HepG2 (cell line): ENCODE measurements around the gene ZCCHC7. TPM values are rescaled to one million over a fixed set of nuclear protein-coding genes. Genes with fewer than 3 reads are reported as not detected.

Experiments
- ATAC-seq: fragments of 200-7000 bp; cut with Tn5 transposase; 3 replicates; pipeline ENCODE4 v1.9.1; 2020; ENCODE audit warnings: mild to moderate bottlenecking, moderate library complexity
- BruUV-seq: library from RNA; stranded (reverse); fragments of 400-500 nt; replicated peaks from 2 replicates; lab custom pipeline; 2021; lab: Mats Ljungman, UMichigan
- CTCF ChIA-PET: fragments of 300-600 bp; formaldehyde crosslinking; extraction: SDS; loops from one replicate; lab custom pipeline; 2021; ENCODE audit warnings: low total read pairs, inconsistent platforms, low intra/inter-chr PET ratio; lab: Yijun Ruan, JAX
- POLR2A ChIA-PET: fragments of 350-600 bp; sonication (Branson Sonifier 250); formaldehyde crosslinking; loops from one replicate; lab custom pipeline; 2020; ENCODE audit warnings: antibody characterized with exemption, inconsistent platforms; lab: Yijun Ruan, JAX
- DNase-seq: peaks from one replicate; pipeline ENCODE4 v3.0.0-alpha.2; 2015; ENCODE audit warnings: low spot score
- FAIRE-seq: peaks from 3 replicates; lab custom pipeline; 2011; peaks lifted over from hg19 to GRCh38; lab: Jason Lieb, UNC
- H2AFZ ChIP-seq: one replicate; pipeline ENCODE4 v1.6.1; 2011; ENCODE audit warnings: low read length, inconsistent platforms
- H3K27ac ChIP-seq: fragments of 300-600 bp; 3 replicates; pipeline ENCODE4 v1.8.0; 2011; ENCODE audit warnings: mixed run types, mild to moderate bottlenecking, mixed read lengths, low read length, inconsistent platforms; ENCODE audit not compliant: insufficient read depth; ENCODE audit errors: extremely low read length
- H3K27me3 ChIP-seq, 2 experiments: fragments of 200-600 bp in 1 of 2; 2 replicates in 1 of 2; 3 replicates in 1 of 2; pipeline versions ENCODE4 v1.6.0 to v1.8.0; 2011; ENCODE audit warnings: low read length in 2 of 2, mild to moderate bottlenecking in 2 of 2, moderate library complexity in 2 of 2, inconsistent platforms in 1 of 2; ENCODE audit not compliant: insufficient read depth in 2 of 2, control insufficient read depth in 1 of 2
- H3K36me3 ChIP-seq, 2 experiments: fragments of 200-600 bp in 1 of 2; replicated peaks in 1 of 2; 2 replicates in 1 of 2; 3 replicates in 1 of 2; pipeline versions ENCODE4 v1.5.1 to v1.8.0; 2011; ENCODE audit warnings: low read length in 2 of 2, inconsistent platforms in 1 of 2; ENCODE audit not compliant: insufficient read depth in 2 of 2, control insufficient read depth in 1 of 2
- H3K4me1 ChIP-seq: 2 replicates; pipeline ENCODE4 v1.5.1; 2012; ENCODE audit warnings: low read length, inconsistent platforms; ENCODE audit not compliant: insufficient read depth
- H3K4me2 ChIP-seq: 2 replicates; pipeline ENCODE4 v1.6.0; 2011; ENCODE audit warnings: low read depth, low read length, inconsistent platforms
- H3K4me3 ChIP-seq, 3 experiments: fragments of 200-600 bp in 1 of 3; sonication (generic), shearing (Covaris generic) in 1 of 3; replicated peaks in 1 of 3; 2 replicates each; pipeline ENCODE4 v1.5.1; 2011 to 2016; ENCODE audit warnings: low read length in 3 of 3, inconsistent platforms in 2 of 3, low read depth in 2 of 3, mild to moderate bottlenecking in 2 of 3, control low read depth in 1 of 3, mixed read lengths in 1 of 3; ENCODE audit not compliant: insufficient read depth in 1 of 3
- H3K79me2 ChIP-seq: one replicate; pipeline ENCODE4 v1.6.1; 2011; ENCODE audit warnings: low read length, inconsistent platforms; ENCODE audit not compliant: insufficient read depth
- H3K9ac ChIP-seq: 2 replicates; pipeline ENCODE4 v1.6.0; 2011; ENCODE audit warnings: mild to moderate bottlenecking, low read depth, low read length, inconsistent platforms; ENCODE audit not compliant: insufficient read depth
- H3K9me3 ChIP-seq: 2 replicates; pipeline ENCODE4 v1.5.1; 2012; ENCODE audit warnings: mild to moderate bottlenecking, low read length
- H4K20me1 ChIP-seq: 2 replicates; pipeline ENCODE4 v1.6.0; 2011; ENCODE audit warnings: inconsistent platforms, mild to moderate bottlenecking, low read length, moderate library complexity; ENCODE audit not compliant: insufficient read depth
- CHD2 ChIP-seq: IDR thresholded peaks from 2 replicates; pipeline ENCODE4 v1.6.1; 2011; ENCODE audit warnings: low read depth, low read length, improper control_type of control experiment
- DR1 ChIP-seq: sonication (generic); formaldehyde crosslinking; IDR thresholded peaks from 2 replicates; pipeline ENCODE4 v1.8.0; 2021; ENCODE audit warnings: mild to moderate bottlenecking, missing genetic modification reagents, inconsistent platforms
- HNRNPK ChIP-seq: fragments of 200-400 bp; formaldehyde crosslinking; IDR thresholded peaks from 2 replicates; pipeline ENCODE4 v1.6.1; 2018; ENCODE audit warnings: low read length, low read depth, moderate library complexity, mild to moderate bottlenecking; ENCODE audit not compliant: poor library complexity, severe bottlenecking
- NPAS2 ChIP-seq: sonication (generic); formaldehyde crosslinking; IDR thresholded peaks from 2 replicates; pipeline ENCODE4 v1.8.0; 2022; ENCODE audit warnings: mild to moderate bottlenecking, missing genetic modification reagents, borderline replicate concordance
- PHF5A ChIP-seq: IDR thresholded peaks from one replicate; pipeline ENCODE4 v1.6.1; 2018; ENCODE audit warnings: low read depth, missing genetic modification reagents; ENCODE audit not compliant: unreplicated experiment
- POLR2G ChIP-seq: fragments of 200-400 bp; formaldehyde crosslinking; IDR thresholded peaks from 2 replicates; pipeline ENCODE4 v1.6.1; 2018; ENCODE audit warnings: mild to moderate bottlenecking, low read depth, low read length, moderate library complexity
- SKI ChIP-seq: fragments of 450-650 bp; IDR thresholded peaks from one replicate; pipeline ENCODE4 v1.6.1; 2018; ENCODE audit warnings: mild to moderate bottlenecking; ENCODE audit not compliant: partially characterized antibody
- SOX13 ChIP-seq, 3 experiments: fragments of 450-650 bp in 1 of 3; sonication (generic) in 1 of 3; formaldehyde crosslinking in 1 of 3; IDR thresholded peaks in 2 of 3; conservative IDR thresholded peaks in 1 of 3; 2 replicates each; pipeline versions ENCODE4 v1.5.0 to v1.6.1; 2016 to 2020; ENCODE audit warnings: antibody characterized with exemption in 1 of 3, mild to moderate bottlenecking in 1 of 3, missing compliant biosample characterization in 1 of 3, missing genetic modification reagents in 1 of 3, moderate library complexity in 1 of 3
- YEATS4 ChIP-seq: sonication (generic); formaldehyde crosslinking; IDR thresholded peaks from 2 replicates; pipeline ENCODE4 v1.4.0; 2020; ENCODE audit warnings: missing genetic modification reagents, borderline replicate concordance
- ZNF124 ChIP-seq: sonication (generic); formaldehyde crosslinking; IDR thresholded peaks from 2 replicates; pipeline ENCODE4 v1.4.0; 2020; ENCODE audit warnings: missing genetic modification reagents
- ZNF17 ChIP-seq: sonication (generic); formaldehyde crosslinking; IDR thresholded peaks from 2 replicates; pipeline ENCODE4 v1.5.0; 2020; ENCODE audit warnings: mild to moderate bottlenecking, missing genetic modification reagents
- ZNF367 ChIP-seq: sonication (generic); formaldehyde crosslinking; IDR thresholded peaks from 2 replicates; pipeline ENCODE4 v1.4.0; 2020; ENCODE audit warnings: missing genetic modification reagents, borderline replicate concordance
- ZNF383 ChIP-seq: sonication (generic); formaldehyde crosslinking; IDR thresholded peaks from 2 replicates; pipeline ENCODE4 v1.4.0; 2020; ENCODE audit warnings: missing genetic modification reagents, mild to moderate bottlenecking, borderline replicate concordance
- ZNF451 ChIP-seq: sonication (generic); formaldehyde crosslinking; IDR thresholded peaks from 2 replicates; pipeline ENCODE4 v1.5.0; 2020; ENCODE audit warnings: mild to moderate bottlenecking, missing genetic modification reagents
- ZNF841 ChIP-seq: sonication (generic); formaldehyde crosslinking; IDR thresholded peaks from 2 replicates; pipeline ENCODE4 v1.8.1; 2023; ENCODE audit warnings: missing genetic modification reagents, borderline replicate concordance
- ZSCAN29 ChIP-seq: sonication (generic); formaldehyde crosslinking; conservative IDR thresholded peaks from 2 replicates; pipeline ENCODE4 v1.4.0; 2020; ENCODE audit warnings: mild to moderate bottlenecking, missing genetic modification reagents
- WGBS: methylation state at CpG from one replicate; pipeline ENCODE4 v1.1.6; 2017; ENCODE audit warnings: low lambda C conversion rate; 5-methylcytosine and 5-hydroxymethylcytosine counted together
- in situ Hi-C: cut with HindIII; loops from 2 replicates; pipeline ENCODE4 v1.10.0; 2017; ENCODE audit warnings: low pct_unique_long_range_greater_than_20kb; ENCODE audit not compliant: extremely low pct_ligation_motif_present
- intact Hi-C: fragments of 100-400 bp; cut with micrococcal nuclease; formaldehyde crosslinking; loops from one replicate; pipeline ENCODE4 v1.10.0; 2022; ENCODE audit not compliant: unreplicated experiment
- polyA plus RNA-seq, 8 experiments: library from polyadenylated mRNA; depleted of rRNA in 3 of 8; stranded (reverse) in 7 of 8; unstranded in 1 of 8; fragments of >200 nt; fragmentation: Illumina TruSeq in 4 of 8; extraction: Trizol in 4 of 8; gene quantifications; 2 replicates each; pipeline versions ENCODE4 v1.2.1 to v1.2.3, GENCODE V29; 2011 to 2016; ENCODE audit warnings: low read depth in 4 of 8, missing spikeins in 1 of 8, mixed read lengths in 1 of 8; ENCODE audit not compliant: insufficient read depth in 1 of 8
- total RNA-seq, 5 experiments: library from RNA; depleted of rRNA; stranded (reverse); fragments of >200 nt; fragmentation: Illumina TruSeq; extraction: Trizol; gene quantifications; 2 replicates each; pipeline ENCODE4 v1.2.3, GENCODE V29; 2016; ENCODE audit warnings: low read depth in 1 of 5
- TF ChIP-seq, protein P1 (sequence below): sonication (generic); formaldehyde crosslinking; IDR thresholded peaks from 2 replicates; pipeline ENCODE4 v1.8.0; 2022; ENCODE audit warnings: missing genetic modification reagents, low read depth, mild to moderate bottlenecking, borderline replicate concordance
- TF ChIP-seq, protein P2 (sequence below): sonication (generic); formaldehyde crosslinking; IDR thresholded peaks from 2 replicates; pipeline ENCODE4 v1.4.0; 2020; ENCODE audit warnings: missing genetic modification reagents, low read depth, mild to moderate bottlenecking, borderline replicate concordance
- TF ChIP-seq, protein P3 (sequence below): sonication (generic); formaldehyde crosslinking; IDR thresholded peaks from 2 replicates; pipeline ENCODE4 v1.4.0; 2020; ENCODE audit warnings: missing genetic modification reagents, borderline replicate concordance
- TF ChIP-seq, protein P4 (sequence below): sonication (generic); formaldehyde crosslinking; IDR thresholded peaks from 2 replicates; pipeline ENCODE4 v1.5.0; 2020; ENCODE audit warnings: missing genetic modification reagents, mild to moderate bottlenecking, borderline replicate concordance

The ZCCHC7 gene
- total and polyA plus RNA-seq, 2 of the 13 experiments (the other 11 are each of a cell fraction or from before 2014, with no cell fraction given) = 13.6 to 19.3 TPM

DNA sequence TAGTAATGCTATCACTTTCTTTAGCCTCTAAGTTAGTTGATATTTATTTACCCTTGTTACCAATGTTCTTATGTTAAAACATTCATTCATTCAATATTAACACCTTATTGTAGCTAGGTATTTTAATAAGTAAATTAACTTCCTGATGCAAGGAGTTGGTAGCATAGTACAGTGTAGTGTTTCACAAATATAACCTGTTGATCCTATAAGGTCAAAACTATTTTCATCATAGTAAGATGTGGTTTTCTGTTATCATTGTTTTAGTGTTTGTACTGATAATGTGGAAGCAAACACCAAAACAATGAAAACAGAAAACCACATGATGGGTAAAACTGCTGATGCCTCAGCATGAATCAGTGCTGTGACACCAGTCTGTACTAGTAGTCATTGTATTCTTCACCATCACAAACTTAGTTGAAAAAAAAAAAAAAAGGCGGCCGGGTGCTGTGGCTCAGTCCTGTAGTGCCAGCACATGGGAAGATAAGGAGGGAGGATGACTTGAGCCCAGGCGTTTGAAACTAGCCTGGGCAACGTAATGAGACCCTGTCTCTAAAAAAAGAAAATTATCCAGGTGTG, 36.5 kb downstream of the ZCCHC7 start:
- no peak overlapping the region for H3K27ac ChIP-seq
- in situ Hi-C loops = no loop called here
- TF ChIP-seq, protein P1, sequence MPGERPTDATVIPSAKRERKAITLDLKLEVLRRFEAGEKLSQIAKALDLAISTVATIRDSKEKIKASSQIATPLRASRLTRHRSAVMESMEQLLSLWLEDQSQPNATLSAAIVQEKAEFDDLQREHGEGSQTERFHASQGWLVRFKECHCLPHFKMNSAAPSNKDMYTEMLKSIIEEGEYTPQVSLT (CRISPR knock-in tag) = no peak
- TF ChIP-seq ZSCAN29 (CRISPR knock-in tag) = no peak
- no peak for TF ChIP-seq NPAS2
- no peak for TF ChIP-seq DR1 (CRISPR knock-in tag)
- TF ChIP-seq YEATS4 = no peak
- no peak for TF ChIP-seq ZNF124 (CRISPR knock-in tag)
- no peak for TF ChIP-seq HNRNPK
- TF ChIP-seq, protein P2, sequence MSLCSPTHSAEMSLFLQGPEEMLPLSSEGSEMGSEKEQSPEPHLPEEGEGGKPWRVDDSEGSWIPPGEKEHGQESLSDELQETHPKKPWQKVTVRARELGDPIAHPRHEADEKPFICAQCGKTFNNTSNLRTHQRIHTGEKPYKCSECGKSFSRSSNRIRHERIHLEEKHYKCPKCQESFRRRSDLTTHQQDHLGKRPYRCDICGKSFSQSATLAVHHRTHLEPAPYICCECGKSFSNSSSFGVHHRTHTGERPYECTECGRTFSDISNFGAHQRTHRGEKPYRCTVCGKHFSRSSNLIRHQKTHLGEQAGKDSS = no peak
- no peak for TF ChIP-seq CHD2
- TF ChIP-seq SKI = no peak
- no peak for TF ChIP-seq SOX13 (IDR thresholded peaks at IDR 0.05)
- TF ChIP-seq SOX13 (CRISPR knock-in tag; conservative IDR thresholded peaks at IDR 0.05 in 1 of 2, IDR thresholded peaks at IDR 0.05 in 1 of 2) = no peak
- no peak for TF ChIP-seq ZNF451 (CRISPR knock-in tag)
- TF ChIP-seq, protein P3, sequence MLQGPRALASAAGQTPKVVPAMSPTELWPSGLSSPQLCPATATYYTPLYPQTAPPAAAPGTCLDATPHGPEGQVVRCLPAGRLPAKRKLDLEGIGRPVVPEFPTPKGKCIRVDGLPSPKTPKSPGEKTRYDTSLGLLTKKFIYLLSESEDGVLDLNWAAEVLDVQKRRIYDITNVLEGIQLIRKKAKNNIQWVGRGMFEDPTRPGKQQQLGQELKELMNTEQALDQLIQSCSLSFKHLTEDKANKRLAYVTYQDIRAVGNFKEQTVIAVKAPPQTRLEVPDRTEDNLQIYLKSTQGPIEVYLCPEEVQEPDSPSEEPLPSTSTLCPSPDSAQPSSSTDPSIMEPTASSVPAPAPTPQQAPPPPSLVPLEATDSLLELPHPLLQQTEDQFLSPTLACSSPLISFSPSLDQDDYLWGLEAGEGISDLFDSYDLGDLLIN (CRISPR knock-in tag) = no peak
- TF ChIP-seq, protein P4, sequence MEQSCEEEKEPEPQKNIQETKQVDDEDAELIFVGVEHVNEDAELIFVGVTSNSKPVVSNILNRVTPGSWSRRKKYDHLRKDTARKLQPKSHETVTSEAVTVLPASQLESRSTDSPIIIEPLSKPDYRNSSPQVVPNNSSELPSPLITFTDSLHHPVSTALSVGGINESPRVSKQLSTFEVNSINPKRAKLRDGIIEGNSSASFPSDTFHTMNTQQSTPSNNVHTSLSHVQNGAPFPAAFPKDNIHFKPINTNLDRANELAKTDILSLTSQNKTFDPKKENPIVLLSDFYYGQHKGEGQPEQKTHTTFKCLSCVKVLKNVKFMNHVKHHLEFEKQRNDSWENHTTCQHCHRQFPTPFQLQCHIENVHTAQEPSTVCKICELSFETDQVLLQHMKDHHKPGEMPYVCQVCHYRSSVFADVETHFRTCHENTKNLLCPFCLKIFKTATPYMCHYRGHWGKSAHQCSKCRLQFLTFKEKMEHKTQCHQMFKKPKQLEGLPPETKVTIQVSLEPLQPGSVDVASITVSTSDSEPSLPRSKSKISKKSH (CRISPR knock-in tag) = no peak
- TF ChIP-seq PHF5A (CRISPR knock-in tag) = no peak
- TF ChIP-seq ZNF383 (CRISPR knock-in tag) = no peak
- TF ChIP-seq ZNF841 = no peak
- no peak for TF ChIP-seq ZNF367 (CRISPR knock-in tag)
- TF ChIP-seq ZNF17 (CRISPR knock-in tag) = no peak
- TF ChIP-seq POLR2G = no peak
- TF ChIP-seq, all 625 proteins: peak for 0

More for the DNA sequence above, 36.5 kb downstream of the ZCCHC7 start:
- POLR2A ChIA-PET = no interaction called here
- intact Hi-C loops = no loop called here
- no peak for ATAC-seq
- no peak overlapping the region for H3K4me3 ChIP-seq
- no peak overlapping the region for H3K9ac ChIP-seq
- H3K36me3 ChIP-seq = peaks cover 1 to 10% of the 10 kb centered on the region in 2 experiments; a peak in 4 of 5 replicates
- 99% methylated on average over 4 of the region's 4 CpGs for WGBS
- no peaks in the 10 kb centered on the region for H3K27me3 ChIP-seq
- no peak for FAIRE-seq
- CTCF ChIA-PET = no interaction called here
- no peaks in the 10 kb centered on the region for H3K79me2 ChIP-seq
- H2AFZ ChIP-seq = no peak overlapping the region
- no TSS peak for BruUV-seq
- DNase-seq = no peak
- no peaks in the 10 kb centered on the region for H4K20me1 ChIP-seq
- H3K9me3 ChIP-seq = no peaks in the 10 kb centered on the region
- no peaks in the 10 kb centered on the region for H3K4me1 ChIP-seq
- H3K4me2 ChIP-seq = no peak overlapping the region
